Measurements from ENCODE around the gene TMEM176B.
"Not testable (repeated sequence)": the region's sequence is repeated elsewhere in the genome, so short reads cannot be mapped to it uniquely, and the experiment has no call there.

Gene TMEM176B

GRCh38 chr7:150820148-150820547 is 20.0 kb upstream of the TMEM176B start:
- Histone ChIP-seq H4K8ac (ENCODE audit: low read depth, low read length) (no peak overlapping the region), H3K79me1 (ENCODE audit: low read length) (no peaks in the 10 kb centered on the region), H3K27me3 (ENCODE audit: insufficient read depth, low read length, poor library complexity) (no peaks in the 10 kb centered on the region), H3K18ac (ENCODE audit: low read length) (no peak overlapping the region), H3K23ac (ENCODE audit: low read length) (no peak overlapping the region), H3K9ac (ENCODE audit: low read length) (no peak overlapping the region), H2BK15ac (replicated peaks; ENCODE audit: low read depth) (no peak overlapping the region), H3K4me2 (ENCODE audit: low read length) (no peak overlapping the region), H3K56ac (ENCODE audit: low read length) (no peak overlapping the region), H3K4me1 (ENCODE audit: control insufficient read depth, low read depth, low read length) (no peaks in the 10 kb centered on the region), H3K36me3 (ENCODE audit: control insufficient read depth, insufficient read depth, low read length) (no peaks in the 10 kb centered on the region), H3K79me2 (ENCODE audit: control insufficient read depth, insufficient read depth, low read length) (no peaks in the 10 kb centered on the region), H2BK5ac (ENCODE audit: low read length) (no peak overlapping the region), H2BK120ac (ENCODE audit: low read depth, low read length) (no peak overlapping the region), H3K4ac (ENCODE audit: low read depth, low read length) (no peak overlapping the region), H2AK5ac (ENCODE audit: low read length) (no peak overlapping the region), H4K5ac (ENCODE audit: low read length) (no peak overlapping the region), H3K4me3 (ENCODE audit: low read length) (no peak overlapping the region), H3K27ac (ENCODE audit: low read depth, low read length) (no peak overlapping the region)
- no peak for DNase-seq
- no CpG with 5 or more reads among the region's 5 CpGs for WGBS (ENCODE audit: extremely low coverage, insufficient coverage, low lambda C conversion rate)

- Histone ChIP-seq H4K5ac (ENCODE audit: low read length) (no peak overlapping the region), H3K36me3 (ENCODE audit: control insufficient read depth, insufficient read depth, low read length) (no peaks in the 10 kb centered on the region)
- no CpG with 5 or more reads among the region's 2 CpGs for WGBS (ENCODE audit: extremely low coverage, insufficient coverage, low lambda C conversion rate)
These were observed 18.8 kb upstream of the TMEM176B start for GRCh38 chr7:150818971-150819370.

DNA sequence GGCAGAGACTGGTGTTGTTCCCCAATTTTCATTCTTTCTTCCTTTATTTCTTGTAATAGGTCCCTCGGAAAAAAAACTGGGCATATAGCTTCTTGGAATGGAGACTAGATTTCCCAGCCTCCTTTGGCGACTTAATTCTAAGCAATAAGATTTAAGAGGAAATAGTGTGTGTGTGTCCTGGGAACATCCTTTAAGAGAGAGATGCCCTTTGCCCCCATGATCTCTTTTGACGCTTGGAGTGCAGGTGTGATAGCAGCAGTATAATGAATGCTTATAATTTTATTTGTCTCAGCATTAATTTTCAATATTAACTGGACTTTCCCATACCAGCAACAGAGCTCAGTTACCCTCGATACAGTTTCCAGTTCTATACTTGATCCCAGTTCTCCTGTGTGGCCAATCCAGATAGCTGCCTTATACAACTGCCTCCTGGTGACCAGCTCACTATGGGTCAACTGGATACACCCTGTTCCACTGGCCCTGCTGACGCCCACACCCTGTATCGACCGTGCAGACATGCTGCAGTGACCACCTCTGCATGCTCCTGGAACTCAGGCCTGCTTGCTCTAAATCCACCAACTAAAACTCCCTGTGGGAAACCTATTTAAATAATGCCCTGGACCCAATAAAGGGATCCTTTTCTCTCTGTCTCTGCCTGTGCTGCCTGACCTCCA is 14.3 kb upstream of the TMEM176B start:
- Histone ChIP-seq H3K56ac (ENCODE audit: low read length) (no peak overlapping the region), H3K23ac (ENCODE audit: low read length) (no peak overlapping the region), H2BK5ac (ENCODE audit: low read length) (no peak overlapping the region), H3K4ac (ENCODE audit: low read depth, low read length) (no peak overlapping the region), H3K79me1 (ENCODE audit: low read length) (no peaks in the 10 kb centered on the region), H3K9ac (ENCODE audit: low read length) (no peak overlapping the region), H3K79me2 (ENCODE audit: control insufficient read depth, insufficient read depth, low read length) (no peaks in the 10 kb centered on the region), H3K4me3 (ENCODE audit: low read length) (no peak overlapping the region), H2AK5ac (ENCODE audit: low read length) (no peak overlapping the region), H4K5ac (ENCODE audit: low read length) (no peak overlapping the region), H3K27me3 (ENCODE audit: insufficient read depth, low read length, poor library complexity) (no peaks in the 10 kb centered on the region), H3K4me2 (ENCODE audit: low read length) (no peak overlapping the region), H3K4me1 (ENCODE audit: control insufficient read depth, low read depth, low read length) (no peaks in the 10 kb centered on the region), H3K18ac (ENCODE audit: low read length) (no peak overlapping the region), H4K8ac (ENCODE audit: low read depth, low read length) (no peak overlapping the region), H2BK15ac (replicated peaks; ENCODE audit: low read depth) (no peak overlapping the region), H2BK120ac (ENCODE audit: low read depth, low read length) (no peak overlapping the region), H3K27ac (ENCODE audit: low read depth, low read length) (no peak overlapping the region), H3K36me3 (ENCODE audit: control insufficient read depth, insufficient read depth, low read length) (no peaks in the 10 kb centered on the region)
- no peak for DNase-seq
- no CpG with 5 or more reads among the region's 7 CpGs for WGBS (ENCODE audit: extremely low coverage, insufficient coverage, low lambda C conversion rate)

More at GRCh38 chr7:150818971-150819370, 18.8 kb upstream of the TMEM176B start:
- H3K79me1 ChIP-seq (ENCODE audit: low read length), result no peaks in the 10 kb centered on the region
- no peak overlapping the region for H3K18ac ChIP-seq (ENCODE audit: low read length)
- no peak overlapping the region for H3K56ac ChIP-seq (ENCODE audit: low read length)
- no peak overlapping the region for H3K27ac ChIP-seq (ENCODE audit: low read depth, low read length)
- H3K23ac ChIP-seq (ENCODE audit: low read length), result no peak overlapping the region
- H2BK120ac ChIP-seq (ENCODE audit: low read depth, low read length), result no peak overlapping the region
- H3K27me3 ChIP-seq (ENCODE audit: insufficient read depth, low read length, poor library complexity), result no peaks in the 10 kb centered on the region
- no peak overlapping the region for H2BK5ac ChIP-seq (ENCODE audit: low read length)
- H3K9ac ChIP-seq (ENCODE audit: low read length), result no peak overlapping the region
- no peaks in the 10 kb centered on the region for H3K4me1 ChIP-seq (ENCODE audit: control insufficient read depth, low read depth, low read length)
- no peak overlapping the region for H3K4me3 ChIP-seq (ENCODE audit: low read length)
- no peak overlapping the region for H4K8ac ChIP-seq (ENCODE audit: low read depth, low read length)
- DNase-seq, result no peak
- H3K4me2 ChIP-seq (ENCODE audit: low read length), result no peak overlapping the region
- H3K79me2 ChIP-seq (ENCODE audit: control insufficient read depth, insufficient read depth, low read length), result no peaks in the 10 kb centered on the region
- no peak overlapping the region for H2BK15ac ChIP-seq (replicated peaks; ENCODE audit: low read depth)
- H3K4ac ChIP-seq (ENCODE audit: low read depth, low read length), result no peak overlapping the region
- no peak overlapping the region for H2AK5ac ChIP-seq (ENCODE audit: low read length)

DNA sequence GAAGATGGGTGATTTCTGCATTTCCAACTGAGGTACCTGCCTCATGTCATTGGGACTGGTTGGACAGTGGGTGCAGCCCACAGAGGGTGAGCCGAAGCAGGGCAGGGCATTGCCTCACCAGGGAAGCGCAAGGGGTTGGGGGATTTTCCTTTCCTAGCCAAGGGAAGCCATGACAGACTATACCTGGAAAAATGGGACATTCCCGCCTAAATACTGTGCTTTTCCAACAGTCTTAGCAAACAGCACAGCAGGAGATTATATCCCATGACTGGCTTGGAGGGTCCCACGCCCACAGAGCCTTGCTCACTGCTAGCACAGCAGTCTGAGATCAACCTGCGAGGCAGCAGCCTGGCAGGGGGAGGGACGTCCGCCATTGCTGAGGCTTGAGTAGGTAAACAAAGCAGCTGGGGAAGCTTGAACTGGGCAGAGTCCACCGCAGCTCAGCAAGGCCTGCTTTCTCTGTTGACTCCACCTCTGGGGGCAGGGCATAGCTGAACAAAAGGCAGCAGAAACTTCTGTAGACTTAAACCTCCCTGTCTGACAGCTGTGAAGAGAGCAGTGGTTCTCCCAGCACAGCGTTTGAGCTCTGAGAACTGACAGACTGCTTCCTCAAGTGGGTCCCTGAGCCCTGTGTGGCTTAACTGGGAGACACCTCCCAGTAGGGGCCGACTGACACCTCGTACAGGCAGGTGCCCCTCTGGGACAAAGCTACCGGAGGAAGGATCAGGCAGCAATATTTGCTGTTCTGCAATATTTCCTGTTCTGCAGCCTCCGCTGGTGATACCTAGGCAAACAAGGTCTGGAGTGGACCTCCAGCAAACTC is 7.7 kb upstream of the TMEM176B start:
- H3K4me1 ChIP-seq (ENCODE audit: control insufficient read depth, low read depth, low read length); H3K36me3 ChIP-seq (ENCODE audit: control insufficient read depth, insufficient read depth, low read length); H4K8ac ChIP-seq (ENCODE audit: low read depth, low read length); H3K9ac ChIP-seq (ENCODE audit: low read length); H2BK15ac ChIP-seq (replicated peaks; ENCODE audit: low read depth); H2BK120ac ChIP-seq (ENCODE audit: low read depth, low read length); H2BK5ac ChIP-seq (ENCODE audit: low read length); H4K5ac ChIP-seq (ENCODE audit: low read length); H3K27ac ChIP-seq (ENCODE audit: low read depth, low read length); H3K27me3 ChIP-seq (ENCODE audit: insufficient read depth, low read length, poor library complexity); H3K4me2 ChIP-seq (ENCODE audit: low read length); DNase-seq; H3K79me1 ChIP-seq (ENCODE audit: low read length); H3K56ac ChIP-seq (ENCODE audit: low read length); H3K23ac ChIP-seq (ENCODE audit: low read length); H3K4ac ChIP-seq (ENCODE audit: low read depth, low read length); H3K18ac ChIP-seq (ENCODE audit: low read length); H3K4me3 ChIP-seq (ENCODE audit: low read length); H2AK5ac ChIP-seq (ENCODE audit: low read length); H3K79me2 ChIP-seq (ENCODE audit: control insufficient read depth, insufficient read depth, low read length): not testable (repeated sequence)
- no CpG with 5 or more reads among the region's 13 CpGs for WGBS (ENCODE audit: extremely low coverage, insufficient coverage, low lambda C conversion rate)

- Histone ChIP-seq H2BK5ac (ENCODE audit: low read length) (no peak overlapping the region), H3K9ac (ENCODE audit: low read length) (no peak overlapping the region), H3K27me3 (ENCODE audit: insufficient read depth, low read length, poor library complexity) (peaks cover 5% of the 10 kb centered on the region), H2BK15ac (replicated peaks; ENCODE audit: low read depth) (no peak overlapping the region), H3K36me3 (ENCODE audit: control insufficient read depth, insufficient read depth, low read length) (no peaks in the 10 kb centered on the region), H2AK5ac (ENCODE audit: low read length) (no peak overlapping the region), H3K79me1 (ENCODE audit: low read length) (no peaks in the 10 kb centered on the region), H3K4ac (ENCODE audit: low read depth, low read length) (no peak overlapping the region), H3K79me2 (ENCODE audit: control insufficient read depth, insufficient read depth, low read length) (no peaks in the 10 kb centered on the region), H3K4me2 (ENCODE audit: low read length) (no peak overlapping the region), H3K27ac (ENCODE audit: low read depth, low read length) (no peak overlapping the region), H3K4me3 (ENCODE audit: low read length) (no peak overlapping the region), H2BK120ac (ENCODE audit: low read depth, low read length) (no peak overlapping the region), H4K8ac (ENCODE audit: low read depth, low read length) (no peak overlapping the region), H3K23ac (ENCODE audit: low read length) (no peak overlapping the region), H3K56ac (ENCODE audit: low read length) (no peak overlapping the region), H4K5ac (ENCODE audit: low read length) (no peak overlapping the region), H3K18ac (ENCODE audit: low read length) (no peak overlapping the region), H3K4me1 (ENCODE audit: control insufficient read depth, low read depth, low read length) (no peaks in the 10 kb centered on the region)
- WGBS (ENCODE audit: extremely low coverage, insufficient coverage, low lambda C conversion rate), result no CpG with 5 or more reads among the region's 2 CpGs
- no peak for DNase-seq
These were observed 6.7 kb upstream of the TMEM176B start for GRCh38 chr7:150806863-150807262.

All from mesendoderm (in vitro differentiated cells).